NOMO-1 treated with dmso at 0.1 percent for 144 hours (cell line): Measurements from ENCODE around the gene CLK3.
"Not testable (repeated sequence)": the region's sequence is repeated elsewhere in the genome, so short reads cannot be mapped to it uniquely, and the experiment has no call there.

Experiments used
- DNase-seq: peaks from one replicate; lab custom pipeline; 2025; ENCODE audit not compliant: unreplicated experiment; lab: John Stamatoyannopoulos, UW

Gene CLK3

GRCh38 chr15:74641151-74641550, 25.5 kb downstream of the CLK3 start:
- DNase-seq, result no peak

GRCh38 chr15:74642348-74642733, 26.7 kb downstream of the CLK3 start:
- DNase-seq, result no peak

- no peak for DNase-seq
Observed at GRCh38 chr15:74642734-74643664, 27.4 kb downstream of the CLK3 start.

DNA sequence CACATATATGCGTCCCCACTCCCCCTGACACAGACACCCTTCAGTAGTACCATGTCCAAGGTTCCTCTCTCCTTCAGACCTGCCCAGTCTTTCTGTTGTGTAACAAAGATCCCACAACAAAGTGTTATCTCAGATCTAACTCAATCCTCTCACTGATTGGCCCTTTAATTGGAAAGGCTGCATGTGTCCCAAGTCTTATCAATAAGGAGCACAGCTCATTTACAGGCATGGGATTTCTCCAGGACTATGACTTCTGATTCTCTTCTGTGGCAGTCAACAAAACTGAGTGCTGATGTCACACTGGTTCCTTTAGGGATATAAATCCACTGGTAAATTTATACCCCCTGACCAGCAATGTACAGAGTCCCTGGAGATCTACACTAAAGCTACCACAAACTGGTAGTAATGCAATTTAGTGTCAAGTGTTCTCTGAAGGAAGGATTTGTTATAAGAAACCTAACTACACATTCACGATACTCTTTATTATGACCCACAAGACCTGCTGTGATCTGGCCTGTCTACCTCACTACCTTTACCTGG, 28.1 kb downstream of the CLK3 start:
- no peak for DNase-seq

DNA sequence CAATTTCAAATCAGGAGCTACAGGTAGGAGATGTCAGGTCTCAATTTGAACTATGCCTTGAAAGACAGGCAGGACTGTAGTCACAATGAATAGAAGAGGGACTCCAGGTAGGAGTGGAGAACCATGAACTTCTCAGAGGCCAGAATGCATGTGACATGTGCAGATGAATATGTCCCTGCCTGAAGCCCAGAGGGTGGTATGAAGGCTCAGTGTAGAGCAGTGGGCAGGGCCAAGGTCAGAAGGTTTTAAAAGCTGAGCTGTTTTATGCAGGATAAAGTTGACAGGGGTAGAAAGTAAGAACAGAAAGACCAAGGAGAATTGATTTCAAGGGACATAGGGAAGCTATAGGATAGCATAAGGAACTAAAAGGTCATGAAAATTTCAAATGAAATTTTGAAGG, 30.8 kb downstream of the CLK3 start:
- DNase-seq, result no peak

GRCh38 chr15:74648051-74648842, 32.6 kb downstream of the CLK3 start:
- no peak for DNase-seq

GRCh38 chr15:74651242-74651741, 35.7 kb downstream of the CLK3 start:
- no peak for DNase-seq

- DNase-seq, result no peak
Observed at GRCh38 chr15:74653426-74654102, 37.9 kb downstream of the CLK3 start.

GRCh38 chr15:74655424-74655823, 39.8 kb downstream of the CLK3 start:
- DNase-seq, result no peak

GRCh38 chr15:74656935-74657535, 41.4 kb downstream of the CLK3 start:
- DNase-seq, result no peak

DNA sequence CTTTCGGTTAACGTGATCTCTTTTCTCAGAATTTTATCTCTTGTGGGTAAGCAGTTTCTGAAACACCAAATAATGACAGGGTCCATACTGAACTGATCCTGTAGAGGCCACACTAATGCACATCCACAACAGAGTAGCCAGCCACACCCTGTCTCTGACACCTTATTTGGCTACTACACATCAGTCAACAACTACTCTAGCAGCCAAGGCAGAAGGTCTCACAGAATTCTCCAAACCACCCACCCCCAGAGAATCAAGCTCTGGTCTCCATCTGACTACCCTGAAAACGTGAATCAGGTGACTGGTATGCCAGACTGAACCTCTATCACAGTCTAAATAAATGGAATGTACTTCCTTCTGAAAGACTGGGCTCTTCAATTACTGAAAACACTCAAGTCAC, 42.2 kb downstream of the CLK3 start:
- no peak for DNase-seq

GRCh38 chr15:74661280-74661679, 45.6 kb downstream of the CLK3 start:
- not testable (repeated sequence) for DNase-seq

- DNase-seq, result no peak
Observed at GRCh38 chr15:74662064-74662860, 46.6 kb downstream of the CLK3 start.

GRCh38 chr15:74663303-74664027, 47.8 kb downstream of the CLK3 start:
- DNase-seq, result no peak

DNA sequence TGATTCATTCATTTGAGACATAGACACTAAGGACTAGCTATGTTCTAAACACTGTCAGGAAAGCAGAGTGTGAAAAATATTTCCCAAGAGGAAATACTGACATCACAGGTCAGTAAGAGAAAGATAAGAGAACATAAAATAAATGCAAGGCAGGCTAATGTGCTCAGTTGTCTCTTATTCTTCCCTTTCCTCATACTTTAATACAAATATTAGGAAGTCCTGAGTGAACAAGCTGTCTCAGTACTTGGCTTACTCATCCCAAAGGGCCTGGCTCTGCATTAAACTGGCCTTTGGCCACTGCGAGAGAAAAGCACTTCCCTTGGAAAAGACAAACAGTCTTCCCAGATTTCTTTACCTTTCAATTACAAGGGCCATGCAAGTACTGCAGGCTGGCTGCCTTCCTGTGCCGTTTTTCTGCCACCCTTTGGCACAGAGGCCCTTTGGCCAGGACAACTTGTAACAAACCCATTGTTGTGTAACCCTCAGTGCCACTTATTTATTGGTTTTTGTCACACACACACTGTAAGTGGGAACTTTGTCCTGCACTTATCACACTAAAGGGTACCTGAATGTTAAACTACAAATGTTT, 48.5 kb downstream of the CLK3 start:
- no peak for DNase-seq

DNA sequence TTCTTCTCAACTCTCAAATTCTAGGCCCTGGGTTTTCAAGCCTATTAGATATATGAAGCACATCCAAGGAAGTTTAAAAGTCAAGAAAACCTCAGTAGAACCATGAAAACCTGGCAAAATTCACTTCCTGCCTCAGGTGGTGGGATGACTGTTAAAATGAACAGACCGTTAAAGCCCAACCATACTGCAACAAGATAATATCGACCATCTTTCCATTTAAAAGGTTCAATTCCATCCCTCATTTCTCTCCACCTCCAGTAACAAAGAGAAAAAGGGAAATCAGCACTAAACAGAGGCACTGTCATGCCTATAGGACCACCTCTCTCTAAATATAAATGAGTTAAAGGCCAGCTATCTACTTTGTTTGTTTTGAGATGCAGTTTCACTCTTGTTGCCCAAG, 49.0 kb downstream of the CLK3 start:
- no peak for DNase-seq

DNA sequence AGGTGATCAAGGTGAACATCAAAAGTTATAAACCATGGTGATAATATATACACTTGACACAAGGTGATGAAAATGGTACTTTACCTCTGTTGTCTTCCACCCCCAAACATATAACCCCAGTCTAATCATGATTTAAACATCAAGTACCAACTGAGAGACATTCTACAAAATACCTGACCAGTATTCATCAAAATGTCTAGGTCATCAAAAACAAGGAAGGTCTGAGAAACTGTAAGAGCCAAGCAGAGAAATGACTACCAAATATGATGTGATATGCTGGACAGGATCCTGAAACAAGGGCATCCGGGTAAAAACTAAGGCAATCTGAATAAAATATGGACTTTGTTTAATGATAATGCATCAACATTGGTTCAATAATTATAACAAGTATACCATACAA, 52.3 kb downstream of the CLK3 start:
- no peak for DNase-seq

- no peak for DNase-seq
Observed at GRCh38 chr15:74669627-74670026, 54.0 kb downstream of the CLK3 start.

GRCh38 chr15:74674161-74674560, 58.5 kb downstream of the CLK3 start:
- no peak for DNase-seq
